Stimulated activated CD8-positive, alpha-beta memory T cell treated with anti-CD3 and anti-CD28 coated beads, Interleukin-4, amount 100 ng/mL, for 1 hour (primary cell): Measurements from ENCODE around the gene CHSY1.

ENCODE experiments used
- DNase-seq, 2 donors: peaks; one replicate each; pipeline ENCODE4 v3.0.0-alpha.2; 2020; ENCODE audit warnings: low read depth in 2 of 2, low spot score in 1 of 2

The CHSY1 gene

DNA sequence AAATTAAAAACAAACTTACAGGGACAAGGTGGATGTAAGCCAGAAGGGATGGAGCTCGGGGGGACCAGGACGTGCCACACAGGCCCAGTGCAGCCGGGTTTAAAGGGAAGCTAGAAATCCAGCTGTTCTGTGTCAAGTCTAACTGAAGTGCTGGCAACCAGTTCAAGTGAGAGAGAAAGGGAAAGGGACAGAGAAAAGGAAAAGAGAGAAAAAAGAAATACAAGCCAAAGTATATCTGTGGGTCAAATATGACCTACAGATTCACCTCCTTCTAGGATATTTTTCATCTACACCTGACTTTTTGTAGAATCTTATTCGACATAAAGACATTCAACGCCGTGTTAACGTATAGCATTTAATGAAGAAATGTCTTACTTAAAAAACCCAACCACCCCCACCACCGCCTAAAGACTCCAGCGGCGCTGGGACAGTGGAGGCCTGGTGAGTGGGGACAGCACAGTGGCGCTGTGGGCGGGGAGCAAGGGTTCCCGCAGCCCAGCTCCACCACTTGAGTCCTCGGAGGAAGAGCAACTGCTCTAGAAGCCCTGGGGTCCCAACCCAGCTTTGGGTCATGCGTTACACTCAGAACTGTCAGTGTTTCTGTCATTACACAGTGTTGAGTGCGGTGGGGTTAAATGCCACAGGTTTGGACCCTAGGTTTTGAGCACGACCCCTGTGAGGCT, 62.3 kb downstream of the CHSY1 start:
- DNase-seq, result no peak

DNA sequence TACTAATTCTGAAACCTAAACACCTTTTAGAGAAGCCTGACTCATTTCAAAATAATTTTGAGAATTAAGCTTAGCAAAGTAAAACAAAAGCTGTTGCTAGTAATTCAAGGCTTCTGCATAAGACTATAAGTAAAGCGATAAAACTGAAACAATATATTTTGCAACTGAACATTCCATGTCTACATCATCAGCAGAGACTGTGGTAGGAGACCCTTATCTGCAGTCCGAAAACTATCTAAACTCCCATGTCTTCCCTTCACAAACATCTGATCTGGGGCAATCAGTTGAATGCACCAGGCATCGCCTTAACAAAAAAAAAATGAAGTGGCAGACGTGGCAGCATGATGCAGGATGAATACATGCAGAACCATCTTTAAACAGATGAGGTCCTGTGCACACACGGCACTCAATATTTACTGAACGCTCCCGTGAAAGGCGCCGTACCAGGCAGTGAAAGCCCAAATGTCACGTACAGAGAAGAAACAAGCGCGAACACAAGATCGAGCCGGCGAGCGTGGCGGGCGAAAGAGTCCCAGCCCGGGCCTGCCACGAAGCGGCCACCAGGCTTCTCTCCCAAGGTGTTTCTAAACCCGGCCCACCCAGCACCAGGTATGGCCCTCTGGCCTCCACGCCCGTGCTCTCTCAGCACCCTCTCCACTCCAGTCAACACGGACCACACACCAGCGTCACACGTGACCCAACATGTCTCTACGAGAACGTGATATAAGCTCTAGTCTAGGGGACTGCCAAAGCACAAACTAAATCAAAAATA, 63.0 kb downstream of the CHSY1 start:
- no peak for DNase-seq

DNA sequence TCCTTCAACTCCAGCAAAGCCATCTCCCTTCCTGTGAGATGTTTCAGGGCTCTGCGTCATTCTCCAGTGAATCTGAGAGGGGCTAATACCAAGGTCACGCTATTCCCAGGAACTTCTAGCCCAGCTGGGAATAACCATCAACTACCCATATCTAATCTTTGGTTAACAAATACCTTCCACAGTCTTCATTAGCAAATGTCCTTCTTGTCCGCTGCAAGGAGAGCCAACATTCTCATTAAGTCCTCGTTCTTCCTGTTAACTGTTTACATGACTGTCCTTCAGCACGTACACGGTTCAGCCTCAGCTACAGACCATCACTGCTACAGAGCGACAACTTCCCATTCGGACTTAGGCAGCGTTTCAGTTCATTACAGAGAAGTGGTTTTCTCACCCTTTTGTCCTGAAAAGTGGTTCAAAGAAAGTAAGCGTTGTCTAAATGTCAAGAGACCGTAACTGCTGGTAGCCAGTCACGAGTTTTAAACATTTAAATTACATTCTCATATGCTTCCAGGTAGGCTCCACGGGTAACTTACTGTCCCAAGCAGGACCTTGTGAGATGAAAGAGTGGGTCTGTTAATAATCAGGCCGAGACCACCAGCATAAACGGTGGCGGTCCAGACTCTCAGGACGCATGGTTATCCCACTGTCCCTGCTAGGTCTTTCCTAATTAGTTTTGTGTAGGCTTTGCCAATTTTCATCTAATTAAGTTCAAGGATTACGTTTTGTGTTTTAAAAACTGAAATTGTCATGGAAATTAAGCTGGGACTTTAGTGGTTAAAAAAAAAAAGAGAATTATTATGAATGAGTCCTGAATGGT, 63.8 kb downstream of the CHSY1 start:
- DNase-seq, result no peak

DNA sequence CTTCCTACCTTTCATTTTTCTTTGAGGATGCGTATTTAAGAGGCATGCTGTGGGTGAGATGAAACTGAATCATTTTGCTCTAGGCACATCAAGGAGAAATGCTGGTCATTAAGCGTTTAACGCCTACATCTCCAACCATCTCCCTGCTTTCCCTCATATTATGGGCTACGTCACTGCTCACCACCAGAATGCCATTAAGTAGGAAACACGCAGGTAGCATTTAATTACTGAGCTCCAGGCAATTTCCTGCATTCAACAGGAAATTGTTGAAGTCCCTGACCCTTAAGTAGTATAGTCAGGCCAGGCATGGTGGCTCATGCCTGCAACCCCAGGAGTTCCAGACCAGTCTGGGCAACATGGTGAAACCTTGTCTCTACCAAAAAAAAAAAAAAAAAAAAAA, 66.1 kb downstream of the CHSY1 start:
- DNase-seq, result no peak

DNA sequence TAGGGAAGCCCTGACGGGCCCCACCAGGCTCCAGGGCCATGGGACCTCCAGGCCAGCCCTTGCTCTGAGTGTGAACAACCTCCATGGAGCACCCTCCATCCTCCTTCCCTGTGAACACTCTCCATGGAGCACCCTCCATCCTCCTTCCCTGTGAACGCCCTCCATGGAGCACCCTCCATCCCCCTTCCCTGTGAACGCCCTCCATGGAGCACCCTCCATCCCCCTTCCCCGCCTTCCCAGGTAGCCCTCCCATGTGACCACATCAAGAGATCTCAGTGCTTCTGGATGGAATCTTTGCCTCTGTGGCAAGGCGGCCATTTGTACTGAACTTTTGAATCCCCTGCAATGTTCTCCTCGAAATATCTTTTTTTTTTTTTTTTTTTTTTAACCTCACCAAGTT, 66.5 kb downstream of the CHSY1 start:
- no peak for DNase-seq

DNA sequence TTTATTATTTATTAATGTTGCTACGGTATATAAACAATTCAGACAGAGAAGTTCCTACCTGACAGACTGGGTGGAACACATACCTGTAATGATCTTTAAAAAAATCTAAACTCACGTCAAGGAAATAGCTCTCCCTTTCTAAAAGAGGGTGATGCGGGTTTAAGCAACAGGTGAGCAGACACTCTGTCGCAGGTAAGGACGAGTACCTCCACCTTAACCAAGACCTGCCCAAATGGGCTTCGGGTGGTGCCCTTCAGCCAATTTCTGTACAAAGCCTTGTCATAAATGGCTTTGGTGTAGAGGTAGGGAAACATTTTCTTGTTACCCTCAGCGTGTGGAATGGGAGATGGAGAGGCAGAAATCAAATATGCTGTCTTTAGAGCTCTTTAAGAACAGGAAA, 67.0 kb downstream of the CHSY1 start:
- no peak for DNase-seq

DNA sequence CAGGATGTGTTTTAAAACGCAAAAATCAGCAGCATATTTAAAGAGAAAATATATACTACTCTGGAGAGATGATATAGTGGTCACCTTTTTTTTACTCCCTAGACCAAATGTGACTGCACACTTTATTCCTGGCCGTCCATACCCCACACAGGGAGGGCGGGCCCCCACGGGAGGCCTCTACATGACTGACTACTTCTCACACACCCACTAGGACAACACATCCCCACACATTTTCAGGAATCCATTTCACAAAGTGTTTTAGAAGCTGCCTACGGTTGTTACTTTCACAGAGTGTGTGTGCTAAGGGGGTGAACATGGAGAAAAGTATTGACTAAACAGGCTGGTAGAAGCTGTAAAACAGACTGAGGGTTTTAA, 67.9 kb downstream of the CHSY1 start:
- no peak for DNase-seq

DNA sequence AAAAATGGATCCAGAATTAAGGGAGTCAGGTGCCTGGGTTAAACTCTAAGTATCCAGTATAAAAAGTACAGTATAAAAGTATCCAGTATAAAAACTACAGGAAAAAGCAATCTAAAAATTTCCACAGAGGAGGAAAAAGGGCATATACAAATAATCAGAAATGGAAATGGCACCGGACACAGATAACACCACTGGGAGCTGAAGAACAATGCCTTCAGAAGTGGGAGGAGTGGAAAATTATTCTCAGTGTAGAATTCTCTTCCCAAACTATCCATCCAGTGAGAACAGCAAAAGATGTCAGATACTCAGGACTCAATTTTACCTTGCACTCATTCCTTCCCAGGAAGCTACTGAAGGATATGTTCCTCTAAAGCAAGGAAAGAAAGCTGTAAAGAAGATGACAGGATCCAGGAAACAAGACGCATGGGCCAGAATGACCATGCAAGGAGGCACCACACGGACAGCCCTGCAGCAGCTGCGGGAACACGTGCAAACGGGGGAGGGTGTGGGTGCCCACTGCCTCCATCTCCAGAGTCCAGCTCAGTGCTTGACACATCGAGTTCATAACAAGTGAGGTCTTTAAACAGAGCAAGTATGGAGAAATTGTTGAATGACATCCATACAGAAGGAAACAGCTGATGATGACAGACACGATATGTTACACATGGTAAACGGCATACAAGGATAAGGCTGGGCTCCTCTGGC, 68.5 kb downstream of the CHSY1 start:
- no peak for DNase-seq

DNA sequence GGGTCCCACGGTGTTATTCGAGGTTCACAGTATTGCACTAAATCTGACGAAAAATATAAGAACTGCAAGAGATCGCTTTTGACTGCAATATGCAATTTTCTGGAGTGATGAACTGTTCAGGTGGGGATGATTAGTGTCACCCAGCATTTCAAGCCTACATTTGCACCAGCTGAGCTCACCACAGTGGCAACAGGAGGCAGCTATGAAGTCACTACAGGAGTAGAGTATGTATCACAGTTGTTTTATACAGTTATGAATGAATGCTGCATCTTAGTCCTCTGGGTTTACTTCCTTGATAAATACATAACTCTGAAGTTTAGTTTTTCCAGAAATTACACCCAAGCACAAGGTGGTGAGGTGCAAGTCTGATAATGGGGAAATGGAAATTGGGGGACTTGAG, 69.6 kb downstream of the CHSY1 start:
- no peak for DNase-seq

DNA sequence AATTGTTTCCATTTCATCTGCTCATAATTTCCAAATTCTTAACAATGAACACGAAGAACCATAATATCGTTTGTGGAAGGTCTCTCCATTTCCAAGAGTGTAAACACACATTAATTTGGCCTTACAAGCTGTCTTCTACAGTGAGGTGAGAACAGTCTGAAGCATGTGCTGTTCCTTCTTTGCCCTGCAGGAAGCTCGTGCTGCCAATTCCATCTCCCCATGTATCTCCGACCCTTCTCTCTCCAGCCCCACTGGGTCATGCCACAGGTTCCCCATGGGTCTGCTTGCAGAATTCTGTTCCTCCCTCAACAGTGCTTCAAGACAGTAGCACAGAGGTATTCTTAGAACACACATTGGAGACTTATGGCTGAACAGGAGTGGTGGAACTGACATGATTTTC, 70.5 kb downstream of the CHSY1 start:
- DNase-seq, result no peak

DNA sequence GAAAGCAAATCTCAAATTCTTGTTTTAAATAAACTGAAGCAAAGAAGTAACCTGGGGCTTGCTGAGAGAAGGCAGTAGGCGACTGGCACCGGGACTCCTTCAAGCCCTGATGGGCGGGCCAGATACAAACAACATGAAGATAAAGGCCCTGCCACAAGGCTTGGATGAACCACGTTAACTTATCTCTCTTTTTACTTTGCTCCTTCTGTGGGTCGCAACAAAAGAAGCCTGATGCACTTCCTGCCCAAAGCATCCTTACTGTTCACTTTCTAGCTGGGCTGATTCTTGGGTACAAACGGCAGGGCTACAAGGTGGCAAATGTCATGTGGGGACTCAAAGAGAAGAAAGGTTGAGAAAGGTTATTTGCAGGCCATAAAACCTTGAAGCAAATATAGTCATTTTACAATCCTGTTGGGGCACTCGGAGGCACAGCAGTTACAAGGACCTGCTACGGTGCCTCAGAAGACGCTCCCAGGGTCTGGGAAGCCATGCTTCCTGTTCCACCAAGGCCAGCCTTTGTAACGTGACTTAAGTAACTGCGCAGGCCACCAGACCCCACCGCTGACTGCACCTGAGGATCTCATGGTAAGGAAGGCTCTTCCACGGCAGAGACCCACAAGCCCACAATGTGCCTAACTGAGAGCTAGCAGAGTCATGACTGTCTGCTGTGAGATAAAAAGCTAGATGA, 71.1 kb downstream of the CHSY1 start:
- no peak for DNase-seq

DNA sequence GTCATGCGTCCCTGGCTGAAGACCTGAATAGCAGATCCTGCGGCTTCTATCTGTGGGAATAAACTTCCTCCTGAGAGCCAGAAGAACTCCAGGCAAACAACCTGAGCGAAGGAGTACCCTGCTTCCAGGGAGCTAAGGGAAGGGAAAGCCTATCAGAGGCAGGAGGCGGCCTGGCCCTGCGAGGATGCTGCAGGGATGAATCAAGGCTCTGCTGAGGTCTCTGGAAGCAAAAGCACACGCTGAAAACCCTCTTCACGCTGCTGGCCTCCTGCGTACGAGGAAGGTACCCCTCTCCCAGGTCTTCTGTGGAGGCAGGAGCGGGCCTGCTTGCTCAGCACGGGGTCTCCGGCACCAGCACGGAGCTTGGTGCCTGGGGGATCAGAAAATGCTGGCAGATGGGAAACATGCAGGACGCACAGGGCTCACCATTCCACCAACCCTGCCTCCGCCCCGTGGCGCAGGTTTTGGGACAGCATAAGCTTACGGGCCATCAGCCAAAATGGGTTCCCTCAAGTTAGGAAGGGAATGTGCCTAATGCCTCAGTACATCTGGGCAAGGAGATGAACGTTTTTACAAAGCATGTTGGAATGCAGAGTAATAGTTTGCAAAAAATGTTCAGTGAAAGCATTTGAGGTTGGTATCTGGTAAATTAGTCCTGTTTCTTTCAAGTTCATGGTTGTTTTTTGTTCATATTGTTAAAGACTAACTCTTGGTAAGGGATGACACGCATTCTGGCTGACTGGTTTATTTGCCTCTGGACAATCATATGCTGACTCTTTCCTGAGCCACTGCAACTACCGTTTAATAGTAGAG, 72.3 kb downstream of the CHSY1 start:
- no peak for DNase-seq

DNA sequence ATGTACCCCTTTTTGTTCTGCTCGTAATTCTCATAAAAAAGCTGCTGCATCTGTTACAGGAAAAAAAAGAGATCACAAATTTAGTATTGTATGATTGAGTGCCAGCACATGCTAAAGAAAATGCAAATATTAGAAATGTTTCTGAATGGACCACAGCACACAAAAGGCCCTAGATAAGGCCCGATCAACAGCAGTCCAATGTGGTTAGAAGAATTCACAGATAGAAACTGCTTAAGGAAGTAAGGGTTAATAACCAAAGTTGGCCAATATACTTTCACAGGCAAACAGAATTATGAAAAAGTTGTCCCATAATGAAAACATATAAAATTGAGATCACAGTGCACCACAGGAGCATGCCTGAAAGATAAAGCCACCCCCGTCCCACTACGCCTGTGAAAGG, 72.9 kb downstream of the CHSY1 start:
- no peak for DNase-seq

DNA sequence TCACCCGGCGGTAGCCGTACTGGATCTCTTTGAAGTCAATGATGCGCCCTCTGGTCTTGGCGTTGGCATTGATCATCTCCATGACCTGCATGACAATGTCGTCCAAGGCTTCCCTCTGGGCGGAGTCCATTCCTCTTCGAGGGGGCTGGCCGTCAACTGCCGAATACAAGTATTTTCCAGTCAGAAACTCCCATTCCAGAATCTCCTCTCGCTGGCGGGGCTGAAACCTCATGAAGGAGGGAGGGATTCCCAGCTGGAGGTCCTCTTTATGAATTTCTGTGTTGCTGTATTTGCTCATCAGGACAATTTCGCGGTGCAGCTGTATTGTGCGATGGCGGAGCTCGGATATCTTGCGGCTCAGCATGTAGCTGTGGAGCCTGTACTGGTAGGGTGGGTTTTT, 73.4 kb downstream of the CHSY1 start:
- DNase-seq, result no peak

DNA sequence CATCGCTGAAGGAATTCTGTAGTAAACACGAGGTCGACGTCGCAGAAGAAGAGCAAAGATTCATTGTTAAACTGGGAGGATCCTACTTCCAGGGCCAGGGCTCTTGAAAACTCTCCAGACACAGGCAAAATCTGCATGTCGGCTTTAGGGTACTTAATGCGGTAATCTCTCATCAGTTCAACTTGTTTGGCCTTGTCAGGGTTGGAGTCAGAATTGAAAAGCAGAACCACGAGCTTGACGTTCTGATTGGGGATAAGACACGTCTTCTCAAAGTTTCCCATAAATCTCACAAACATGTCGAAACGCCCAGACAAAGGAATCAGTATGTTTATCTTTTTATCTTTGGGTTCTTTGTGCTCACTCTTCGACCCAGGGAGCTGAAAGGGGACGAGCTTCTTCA, 74.0 kb downstream of the CHSY1 start:
- no peak for DNase-seq

DNA sequence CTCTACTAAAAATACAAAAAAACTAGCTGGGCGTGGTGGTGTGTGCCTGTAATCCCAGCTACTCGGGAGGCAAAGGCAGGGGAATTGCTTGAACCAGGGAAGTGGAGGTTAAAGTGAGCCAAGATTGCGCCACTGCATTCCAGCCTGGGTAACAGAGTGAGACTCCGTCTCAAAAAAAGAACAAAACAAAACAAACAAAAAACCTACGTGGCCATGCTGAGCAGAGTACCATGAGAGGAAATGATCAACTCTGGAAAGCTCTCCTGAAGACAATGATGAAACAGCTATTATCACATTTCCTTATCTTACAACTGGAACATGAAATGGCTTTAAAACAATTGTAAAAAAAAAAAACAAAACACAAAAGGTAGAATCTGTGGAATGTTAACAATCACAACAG, 75.2 kb downstream of the CHSY1 start:
- no peak for DNase-seq

DNA sequence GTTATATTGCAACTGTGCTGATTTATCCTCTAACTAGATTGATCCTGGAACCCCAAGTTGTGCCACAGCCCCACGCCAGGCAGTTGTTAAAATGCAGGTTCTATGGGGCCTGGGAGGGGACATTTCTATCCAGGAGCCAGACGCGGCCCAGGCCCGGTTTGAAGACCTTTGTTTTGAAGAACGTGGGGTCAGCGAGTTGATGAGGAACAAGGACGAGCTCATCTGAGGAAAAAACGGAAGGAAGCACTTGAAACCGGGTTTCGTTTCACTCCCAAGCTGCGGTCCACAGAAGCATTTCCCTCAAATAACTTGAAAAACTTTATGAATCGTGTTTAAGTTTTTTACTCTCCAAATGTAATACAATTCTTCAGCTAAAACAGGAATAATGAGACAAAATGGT, 76.4 kb downstream of the CHSY1 start:
- DNase-seq, result no peak

DNA sequence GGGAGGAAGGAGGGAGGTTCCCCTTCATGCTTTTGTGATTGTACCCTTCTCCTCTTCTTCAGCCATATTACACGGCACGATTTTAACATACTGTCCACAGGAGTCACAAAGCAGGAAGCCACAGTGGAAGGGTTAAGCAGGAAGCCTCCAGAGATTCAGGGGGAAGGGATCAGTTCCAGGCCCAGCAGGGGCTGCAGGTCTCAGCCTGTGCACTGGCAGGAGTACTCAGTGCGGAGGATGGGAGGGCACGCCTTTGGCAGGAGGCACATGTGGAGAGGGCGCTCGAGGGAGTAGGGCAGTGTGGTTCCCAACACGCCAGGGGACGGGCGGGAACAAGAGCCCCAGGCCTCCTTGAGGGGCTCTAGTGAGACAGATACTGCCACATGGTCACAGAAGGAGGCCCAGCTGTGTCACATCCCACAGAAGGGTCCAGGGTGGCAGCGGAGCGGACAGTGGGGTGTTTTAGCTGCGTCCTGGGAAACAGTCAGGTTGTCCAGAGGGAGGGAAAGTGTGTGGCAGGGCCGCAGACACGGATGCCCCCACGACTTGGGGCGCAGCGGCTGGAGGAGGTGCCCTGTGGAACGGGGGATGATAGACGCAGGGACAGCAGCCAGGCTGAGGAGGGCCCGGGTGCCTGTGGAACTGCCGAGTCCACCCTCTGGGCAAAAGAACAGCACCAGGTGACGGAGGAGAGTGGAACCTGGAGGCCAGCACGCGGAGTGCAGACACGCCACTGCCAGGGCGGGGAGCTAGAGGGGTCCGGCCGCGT, 77.5 kb downstream of the CHSY1 start:
- no peak for DNase-seq
